WERI-Rb-1 (cell line): ENCODE data around the gene STX1B.

Source experiments
- DNase-seq: peaks from one replicate; pipeline ENCODE4 v3.0.0-alpha.2; 2020
- H3K27ac ChIP-seq: fragments of 250-450 bp; sonication (Bioruptor Pico); 2 replicates; pipeline ENCODE4 v1.5.1; 2020; ENCODE audit warnings: mild to moderate bottlenecking, moderate library complexity
- H3K27me3 ChIP-seq: fragments of 250-450 bp; sonication (Bioruptor Pico); 2 replicates; pipeline ENCODE4 v1.5.1; 2021; ENCODE audit warnings: mild to moderate bottlenecking, low read depth, moderate library complexity; ENCODE audit not compliant: insufficient read depth, severe bottlenecking
- H3K36me3 ChIP-seq: fragments of 250-450 bp; sonication (Bioruptor Pico); 2 replicates; pipeline ENCODE4 v1.5.1; 2020; ENCODE audit warnings: mild to moderate bottlenecking, moderate library complexity
- H3K4me3 ChIP-seq: 2 replicates; pipeline ENCODE4 v1.5.1; 2011; ENCODE audit warnings: low read depth, mild to moderate bottlenecking, control low read depth, low read length
- H3K9me3 ChIP-seq: fragments of 250-450 bp; sonication (Bioruptor Pico); 2 replicates; pipeline ENCODE4 v1.5.1; 2021; ENCODE audit warnings: mild to moderate bottlenecking, moderate library complexity; ENCODE audit not compliant: severe bottlenecking
- CTCF ChIP-seq: IDR thresholded peaks from 2 replicates; pipeline ENCODE4 v1.5.1; 2011; ENCODE audit warnings: low read depth, mild to moderate bottlenecking, control low read depth, inconsistent platforms, low read length

Gene STX1B

GRCh38 chr16:30974348-30974747, 36.1 kb downstream of the STX1B start:
- no peak for DNase-seq
- H3K36me3 ChIP-seq: peaks cover 84% of the 10 kb centered on the region
- H3K27ac ChIP-seq: no peak overlapping the region
- TF ChIP-seq CTCF: no peak
- no peaks in the 10 kb centered on the region for H3K27me3 ChIP-seq
- no peak overlapping the region for H3K4me3 ChIP-seq
- H3K9me3 ChIP-seq: no peaks in the 10 kb centered on the region

- Histone ChIP-seq H3K27ac (no peak overlapping the region), H3K4me3 (no peak overlapping the region), H3K9me3 (no peaks in the 10 kb centered on the region), H3K27me3 (no peaks in the 10 kb centered on the region), H3K36me3 (peaks cover 88% of the 10 kb centered on the region)
- no peak for DNase-seq
- TF ChIP-seq CTCF: no peak
Observed at GRCh38 chr16:30972872-30973271, 37.6 kb downstream of the STX1B start.

GRCh38 chr16:30971298-30971697, 39.1 kb downstream of the STX1B start:
- H3K36me3 ChIP-seq: peaks cover 88% of the 10 kb centered on the region
- no peak overlapping the region for H3K4me3 ChIP-seq
- no peak for DNase-seq
- H3K9me3 ChIP-seq: no peaks in the 10 kb centered on the region
- H3K27ac ChIP-seq: no peak overlapping the region
- H3K27me3 ChIP-seq: no peaks in the 10 kb centered on the region
- no peak for TF ChIP-seq CTCF

GRCh38 chr16:30969246-30969842, 41.1 kb downstream of the STX1B start:
- DNase-seq: no peak
- H3K27ac ChIP-seq: no peak overlapping the region
- H3K4me3 ChIP-seq: no peak overlapping the region
- H3K27me3 ChIP-seq: no peaks in the 10 kb centered on the region
- no peak for TF ChIP-seq CTCF
- H3K36me3 ChIP-seq: peaks cover 92% of the 10 kb centered on the region
- H3K9me3 ChIP-seq: no peaks in the 10 kb centered on the region

DNA sequence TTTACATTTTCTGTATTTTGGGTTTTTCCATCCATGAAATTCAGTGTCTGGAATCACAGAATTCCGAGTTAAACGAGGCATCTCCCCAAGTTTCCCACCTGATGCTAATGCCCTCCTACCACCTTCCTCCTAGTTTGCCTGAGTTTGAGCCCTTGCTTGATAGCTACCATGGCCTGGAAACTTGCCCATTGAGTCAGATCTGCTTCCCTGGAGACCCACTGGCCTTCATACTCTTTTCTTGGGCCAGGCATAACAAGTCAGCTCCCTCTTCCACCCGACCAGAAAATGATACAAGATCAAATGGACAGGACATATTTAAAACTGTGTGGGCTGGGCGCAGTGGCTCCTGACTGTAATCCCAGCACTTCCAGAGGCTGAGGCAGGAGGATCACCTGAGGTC, 42.6 kb downstream of the STX1B start:
- H3K27me3 ChIP-seq: no peaks in the 10 kb centered on the region
- H3K36me3 ChIP-seq: peaks cover 90% of the 10 kb centered on the region
- no peak for TF ChIP-seq CTCF
- no peak overlapping the region for H3K4me3 ChIP-seq
- H3K9me3 ChIP-seq: no peaks in the 10 kb centered on the region
- no peak overlapping the region for H3K27ac ChIP-seq
- no peak for DNase-seq

DNA sequence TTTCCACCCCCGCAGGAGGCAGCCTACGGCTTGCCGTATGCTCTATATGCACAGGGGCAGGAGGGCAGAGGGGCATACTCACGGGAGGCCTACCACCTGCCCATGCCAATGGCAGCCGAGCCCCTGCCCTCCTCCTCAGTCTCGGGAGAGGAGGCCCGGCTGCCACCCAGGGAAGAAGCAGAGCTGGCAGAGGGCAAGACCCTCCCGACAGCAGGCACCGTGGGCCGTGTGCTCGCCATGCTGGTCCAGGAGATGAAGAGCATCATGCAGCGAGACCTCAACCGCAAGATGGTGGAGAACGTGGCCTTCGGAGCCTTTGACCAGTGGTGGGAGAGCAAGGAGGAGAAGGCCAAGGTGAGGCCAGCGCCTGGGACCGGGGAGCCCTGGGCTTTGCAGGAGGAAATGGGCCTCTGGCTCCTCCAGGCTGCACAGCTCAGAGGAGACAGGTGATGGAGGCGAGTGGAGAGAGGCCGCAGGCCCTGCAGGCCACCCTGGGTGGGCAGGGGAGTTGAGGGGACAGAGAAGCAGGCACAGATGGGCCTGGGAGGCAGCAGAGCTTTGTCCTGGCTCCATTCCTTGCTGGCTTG, 44.3 kb downstream of the STX1B start:
- Histone ChIP-seq H3K36me3 (peaks cover 93% of the 10 kb centered on the region), H3K27me3 (no peaks in the 10 kb centered on the region), H3K27ac (no peak overlapping the region), H3K4me3 (no peak overlapping the region), H3K9me3 (no peaks in the 10 kb centered on the region)
- no peak for DNase-seq
- TF ChIP-seq CTCF: no peak
